GM13976 (cell line): ENCODE results near the gene ARSB.
"Not testable (repeated sequence)": the region's sequence is repeated elsewhere in the genome, so short reads cannot be mapped to it uniquely, and the experiment has no call there.

ENCODE experiments used
- DNase-seq: peaks from one replicate; pipeline ENCODE4 v3.0.0; 2012; ENCODE audit warnings: low spot score
- CTCF ChIP-seq: IDR thresholded peaks from 2 replicates; pipeline ENCODE4 v1.5.1; 2012; ENCODE audit warnings: borderline replicate concordance, mild to moderate bottlenecking; ENCODE audit not compliant: insufficient read depth; ENCODE audit errors: extremely low read depth, missing control alignments, control extremely low read depth
- in situ Hi-C: fragments of 300-500 bp; cut with MboI; formaldehyde crosslinking; loops from one replicate; pipeline ENCODE4 v1.12.0; 2022; ENCODE audit warnings: low sequenced_read_pairs, mixed read lengths, inconsistent platforms; ENCODE audit not compliant: unreplicated experiment

Gene ARSB

GRCh38 chr5:78888580-78889368, 96.3 kb downstream of the ARSB start:
- no peak for TF ChIP-seq CTCF
- DNase-seq = no peak
- in situ Hi-C loops = no loop called here

GRCh38 chr5:78887384-78888118, 97.6 kb downstream of the ARSB start:
- peak; percentile 49 for DNase-seq
- no peak for TF ChIP-seq CTCF
- in situ Hi-C loops = no loop called here

DNA sequence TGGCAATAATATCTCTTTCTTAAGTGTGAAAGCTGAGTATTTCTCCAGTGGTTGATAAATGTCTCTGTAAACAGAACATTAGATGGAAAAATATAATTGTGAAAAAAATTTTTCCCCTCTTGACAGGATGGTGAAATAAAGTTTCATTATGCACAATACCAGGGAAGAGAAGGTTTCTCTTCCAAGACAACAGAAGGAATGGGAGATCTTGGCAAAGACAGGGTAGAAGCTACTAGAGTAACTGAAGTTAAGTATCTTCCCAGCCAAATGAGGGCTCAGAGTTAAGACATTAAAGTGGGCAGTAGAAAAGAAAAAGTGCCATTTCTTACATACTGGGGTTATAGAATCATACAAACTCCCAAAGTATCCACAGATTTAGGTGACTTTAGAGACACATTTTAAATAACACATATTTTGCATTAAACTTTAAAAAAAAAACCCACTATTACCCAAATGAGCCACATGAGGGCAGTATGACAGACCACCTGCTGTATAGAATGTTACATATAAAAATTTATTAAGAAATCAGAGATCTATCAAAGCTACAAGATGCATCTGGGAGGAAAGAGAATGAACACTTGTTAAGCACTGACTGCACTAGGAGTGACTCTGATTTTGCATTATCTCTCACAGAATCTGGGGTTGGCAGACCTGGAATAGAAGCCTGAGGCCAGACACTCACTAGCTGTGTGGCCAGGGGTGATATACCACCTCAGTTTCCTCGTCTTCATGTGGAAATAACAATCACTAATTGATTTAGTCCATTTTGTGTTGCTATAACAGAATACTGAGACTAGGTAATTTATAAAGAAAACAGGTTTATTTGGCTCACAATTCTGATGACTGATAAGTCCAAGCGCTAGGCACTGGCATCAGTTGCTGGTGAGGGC, 98.5 kb downstream of the ARSB start:
- in situ Hi-C loops = no loop called here
- DNase-seq = no peak
- TF ChIP-seq CTCF = peak; percentile 31

- TF ChIP-seq CTCF = no peak
- in situ Hi-C loops = no loop called here
- DNase-seq = no peak
Measured at GRCh38 chr5:78881884-78882283, 103.2 kb downstream of the ARSB start.

DNA sequence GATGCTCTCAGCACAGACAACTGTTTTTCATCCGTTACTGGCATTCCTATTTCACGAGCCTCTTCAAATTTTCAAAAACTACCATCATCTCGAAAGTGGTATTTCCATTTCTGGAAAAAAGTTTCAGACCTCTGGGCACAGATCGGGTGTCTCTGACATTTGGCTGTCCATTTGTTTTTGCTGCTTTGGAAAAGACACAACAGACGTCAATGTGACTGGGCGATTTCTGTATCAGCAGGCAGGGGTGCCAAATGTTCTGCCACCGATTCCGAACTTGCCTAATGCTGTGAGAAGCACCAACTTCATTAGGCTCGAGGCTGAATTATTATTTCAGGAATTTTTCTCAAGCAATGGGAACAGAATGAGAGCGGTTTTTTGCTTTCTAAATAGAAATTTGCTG, 105.6 kb downstream of the ARSB start:
- DNase-seq = no peak
- in situ Hi-C loops = no loop called here
- no peak for TF ChIP-seq CTCF

DNA sequence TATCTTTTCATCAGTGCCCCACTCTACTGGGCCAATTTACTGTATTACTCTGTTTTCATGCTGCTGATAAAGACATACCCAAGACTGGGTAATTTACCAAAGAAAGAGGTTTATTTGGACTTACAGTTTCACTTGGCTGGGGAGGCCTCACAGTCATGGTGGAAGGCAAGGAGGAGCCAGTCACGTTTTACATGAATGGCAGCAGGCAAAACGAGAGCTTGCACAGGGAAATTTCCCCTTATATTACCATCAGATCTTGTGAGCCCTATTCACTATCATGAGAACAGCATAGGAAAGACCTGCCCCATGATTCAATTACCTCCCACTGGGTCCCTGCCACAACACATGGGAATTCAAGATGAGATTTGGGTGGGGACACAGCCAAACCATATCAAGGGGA, 119.0 kb downstream of the ARSB start:
- DNase-seq, in situ Hi-C loops: not testable (repeated sequence)

GRCh38 chr5:78858364-78858763, 126.7 kb downstream of the ARSB start:
- TF ChIP-seq CTCF = no peak
- DNase-seq = no peak
- in situ Hi-C loops = no loop called here
